H1 (cell line): Measurements from ENCODE around the gene PKN3. TPM values are rescaled to one million over a fixed set of nuclear protein-coding genes. Genes with fewer than 3 reads are reported as not detected.

ENCODE experiments used
- CREB1 ChIP-seq: IDR thresholded peaks from 2 replicates; pipeline ENCODE4 v1.6.1; 2012; ENCODE audit warnings: inconsistent platforms
- EGR1 ChIP-seq: IDR thresholded peaks from 2 replicates; pipeline ENCODE4 v1.6.1; 2011; ENCODE audit warnings: low read depth, low read length, borderline replicate concordance
- KDM4A ChIP-seq: IDR thresholded peaks from one replicate; pipeline ENCODE4 v1.7.1; 2012; ENCODE audit warnings: low read depth, mild to moderate bottlenecking, moderate library complexity, low read length, inconsistent platforms; ENCODE audit not compliant: severe bottlenecking
- RAD21 ChIP-seq, 2 experiments: IDR thresholded peaks in 1 of 2; conservative IDR thresholded peaks in 1 of 2; 2 replicates each; pipeline ENCODE4 v1.6.1; 2011; ENCODE audit warnings: low read depth in 2 of 2, low read length in 2 of 2, improper control_type of control experiment in 1 of 2, inconsistent platforms in 1 of 2, mild to moderate bottlenecking in 1 of 2, moderate library complexity in 1 of 2
- RXRA ChIP-seq: IDR thresholded peaks from 2 replicates; pipeline ENCODE4 v1.6.1; 2011; ENCODE audit warnings: low read depth, mild to moderate bottlenecking, low read length, moderate library complexity; ENCODE audit not compliant: insufficient read depth
- SIX5 ChIP-seq: IDR thresholded peaks from 2 replicates; pipeline ENCODE4 v1.6.1; 2011; ENCODE audit warnings: mild to moderate bottlenecking, low read depth, low read length
- TAF1 ChIP-seq: IDR thresholded peaks from 2 replicates; pipeline ENCODE4 v1.6.1; 2011; ENCODE audit warnings: mild to moderate bottlenecking, low read depth, low read length
- polyA plus RNA-seq, 7 experiments: library from polyadenylated mRNA; depleted of rRNA in 3 of 7; stranded (reverse) in 5 of 7; unstranded in 2 of 7; fragments of >200 nt in 5 of 7; fragments of 200-250 nt in 2 of 7; gene quantifications; 1 replicate in 5 of 7; 2 replicates in 1 of 7; 4 replicates in 1 of 7; pipeline versions ENCODE4 v1.2.1 to v1.2.3, GENCODE V29; 2011 to 2013; ENCODE audit warnings: missing spikeins in 2 of 7, mixed read lengths in 2 of 7
- total RNA-seq: library from RNA; stranded (reverse); fragmentation: NEBNext Ultra II Directional; extraction: Animal tissue kit (Norgen Biotek cat#: 25700); gene quantifications from 2 replicates; pipeline ENCODE4 v1.2.1, GENCODE V29; 2021

The PKN3 gene
- total and polyA plus RNA-seq, 2 of the 8 experiments (the other 6 are each of a cell fraction or from before 2014, with no cell fraction given): 15.7 to 16.3 TPM

- TF ChIP-seq TAF1 (no peak), RXRA (no peak), EGR1 (no peak), CREB1 (no peak), RAD21 (IDR thresholded peaks at IDR 0.05 in 1 of 2, conservative IDR thresholded peaks at IDR 0.05 in 1 of 2; ENCODE audit: low read depth in 2 of 2, low read length in 2 of 2) (no peak), KDM4A (no peak), SIX5 (no peak)
These were observed 962 bp upstream of the PKN3 start (continued) for GRCh38 chr9:128701227-128701854.
